Stimulated activated naive CD4-positive, alpha-beta T cell (primary cell): ENCODE data around the gene APOD.
"Not testable (repeated sequence)": the region's sequence is repeated elsewhere in the genome, so short reads cannot be mapped to it uniquely, and the experiment has no call there.

Experiments
- DNase-seq, 6 experiments: peaks; one replicate each; lab custom pipeline; 2025; lab: John Stamatoyannopoulos, UW

Gene APOD

GRCh38 chr3:195583831-195584542 lies at the start of gene APOD:
Gene APOD (minus strand): TSS chr3:195583940. CDS start chr3:195579461, 4,479 bp downstream.
- no peak for DNase-seq

- DNase-seq = not testable (repeated sequence)
Observed at GRCh38 chr3:195633351-195633750, 49.6 kb upstream of the APOD start.

GRCh38 chr3:195632501-195633185 lies 48.9 kb upstream of the APOD start:
- DNase-seq = not testable (repeated sequence)

GRCh38 chr3:195632046-195632445 lies 48.3 kb upstream of the APOD start:
- DNase-seq = not testable (repeated sequence)

GRCh38 chr3:195630938-195631495 lies 47.3 kb upstream of the APOD start:
- DNase-seq = not testable (repeated sequence)

GRCh38 chr3:195630086-195630917 lies 46.6 kb upstream of the APOD start:
- not testable (repeated sequence) for DNase-seq

- DNase-seq = not testable (repeated sequence)
Observed at GRCh38 chr3:195629682-195630081, 45.9 kb upstream of the APOD start.

- DNase-seq = not testable (repeated sequence)
Observed at GRCh38 chr3:195628386-195628920, 44.7 kb upstream of the APOD start.

GRCh38 chr3:195627515-195628385 lies 44.0 kb upstream of the APOD start:
- not testable (repeated sequence) for DNase-seq

- not testable (repeated sequence) for DNase-seq
Observed at GRCh38 chr3:195624603-195625560, 41.1 kb upstream of the APOD start.

- not testable (repeated sequence) for DNase-seq
Observed at GRCh38 chr3:195624171-195624570, 40.4 kb upstream of the APOD start.

- not testable (repeated sequence) for DNase-seq
Observed at GRCh38 chr3:195623217-195623965, 39.7 kb upstream of the APOD start.

GRCh38 chr3:195622523-195623170 lies 38.9 kb upstream of the APOD start:
- not testable (repeated sequence) for DNase-seq

- DNase-seq = not testable (repeated sequence)
Observed at GRCh38 chr3:195622012-195622411, 38.3 kb upstream of the APOD start.

GRCh38 chr3:195621095-195621494 lies 37.4 kb upstream of the APOD start:
- DNase-seq = not testable (repeated sequence)

- DNase-seq = not testable (repeated sequence)
Observed at GRCh38 chr3:195620476-195620875, 36.7 kb upstream of the APOD start.

GRCh38 chr3:195619591-195620369 lies 36.0 kb upstream of the APOD start:
- not testable (repeated sequence) for DNase-seq
